Activated naive CD8-positive, alpha-beta T cell treated with anti-CD3 and anti-CD28 coated beads for 36 hours (primary cell): ENCODE measurements around the gene ARHGAP36. TPM values are rescaled to one million over a fixed set of nuclear protein-coding genes. Genes with fewer than 3 reads are reported as not detected.

Source experiments
- DNase-seq: peaks from one replicate; pipeline ENCODE4 v3.0.0; 2021
- H3K27ac Mint-ChIP-seq: one replicate; pipeline ENCODE4 v1.8.0; 2022; ENCODE audit warnings: mild to moderate bottlenecking, moderate library complexity, mixed read lengths
- H3K27me3 Mint-ChIP-seq: one replicate; pipeline ENCODE4 v1.8.0; 2022; ENCODE audit warnings: mild to moderate bottlenecking, mixed read lengths
- H3K36me3 Mint-ChIP-seq: one replicate; pipeline ENCODE4 v1.8.0; 2021; ENCODE audit warnings: mild to moderate bottlenecking, mixed read lengths
- H3K4me1 Mint-ChIP-seq: one replicate; pipeline ENCODE4 v1.8.0; 2021; ENCODE audit warnings: mixed read lengths
- H3K4me3 Mint-ChIP-seq: one replicate; pipeline ENCODE4 v1.8.0; 2022; ENCODE audit warnings: mild to moderate bottlenecking, moderate library complexity, mixed read lengths
- H3K9me3 Mint-ChIP-seq: one replicate; pipeline ENCODE4 v1.8.0; 2022; ENCODE audit warnings: mixed read lengths
- total RNA-seq, 2 experiments: library from RNA; stranded (reverse); gene quantifications; one replicate each; pipeline ENCODE4 v1.2.3, GENCODE V29; 2021

ARHGAP36 gene
- total RNA-seq, 2 experiments from 2014 or later: not detected

- H3K9me3 Mint-ChIP-seq: no peaks in the 10 kb centered on the region
- no peak for DNase-seq
- H3K27ac Mint-ChIP-seq: no peak overlapping the region
- no peak overlapping the region for H3K4me3 Mint-ChIP-seq
- peaks cover 42% of the 10 kb centered on the region for H3K27me3 Mint-ChIP-seq
- H3K36me3 Mint-ChIP-seq: no peaks in the 10 kb centered on the region
- H3K4me1 Mint-ChIP-seq: no peaks in the 10 kb centered on the region
These were observed 3.2 kb downstream of the ARHGAP36 start for GRCh38 chrX:131061306-131061705.

GRCh38 chrX:131063613-131064012, 5.5 kb downstream of the ARHGAP36 start:
- H3K4me3 Mint-ChIP-seq: no peak overlapping the region
- no peaks in the 10 kb centered on the region for H3K9me3 Mint-ChIP-seq

GRCh38 chrX:131066237-131066636, 8.1 kb downstream of the ARHGAP36 start:
- H3K36me3 Mint-ChIP-seq: no peaks in the 10 kb centered on the region
- H3K4me3 Mint-ChIP-seq: no peak overlapping the region
- peaks cover 20% of the 10 kb centered on the region for H3K27me3 Mint-ChIP-seq
- H3K9me3 Mint-ChIP-seq: no peaks in the 10 kb centered on the region
- H3K4me1 Mint-ChIP-seq: no peaks in the 10 kb centered on the region
- no peak for DNase-seq
- no peak overlapping the region for H3K27ac Mint-ChIP-seq

More at GRCh38 chrX:131063613-131064012, 5.5 kb downstream of the ARHGAP36 start:
- DNase-seq: no peak
- no peaks in the 10 kb centered on the region for H3K4me1 Mint-ChIP-seq
- H3K27me3 Mint-ChIP-seq: peaks cover 34% of the 10 kb centered on the region
- no peak overlapping the region for H3K27ac Mint-ChIP-seq
- no peaks in the 10 kb centered on the region for H3K36me3 Mint-ChIP-seq

DNA sequence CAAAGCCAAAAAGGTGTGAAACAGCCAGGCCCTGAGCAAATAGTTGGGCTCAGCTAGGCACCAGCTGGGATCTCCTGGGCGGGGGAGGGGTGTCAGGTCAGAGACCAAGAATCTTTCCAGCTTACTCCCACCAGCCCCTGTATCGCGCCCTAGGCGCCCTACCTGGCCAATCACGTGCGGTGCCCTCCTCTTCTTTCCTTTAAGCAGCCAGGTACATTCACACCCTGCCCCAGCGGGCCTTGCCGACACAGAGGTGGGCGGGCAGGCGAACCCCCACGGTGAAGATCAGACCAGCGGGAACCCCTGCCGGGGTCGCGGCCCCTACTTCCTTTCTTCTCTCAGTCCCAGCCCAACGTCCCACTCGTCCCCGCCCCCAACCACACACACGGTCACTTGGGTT, 9.1 kb downstream of the ARHGAP36 start:
- Mint-ChIP-seq H3K27ac (no peak overlapping the region), H3K36me3 (no peaks in the 10 kb centered on the region), H3K9me3 (no peaks in the 10 kb centered on the region), H3K4me1 (no peaks in the 10 kb centered on the region), H3K27me3 (peaks cover 30% of the 10 kb centered on the region), H3K4me3 (no peak overlapping the region)
- no peak for DNase-seq

DNA sequence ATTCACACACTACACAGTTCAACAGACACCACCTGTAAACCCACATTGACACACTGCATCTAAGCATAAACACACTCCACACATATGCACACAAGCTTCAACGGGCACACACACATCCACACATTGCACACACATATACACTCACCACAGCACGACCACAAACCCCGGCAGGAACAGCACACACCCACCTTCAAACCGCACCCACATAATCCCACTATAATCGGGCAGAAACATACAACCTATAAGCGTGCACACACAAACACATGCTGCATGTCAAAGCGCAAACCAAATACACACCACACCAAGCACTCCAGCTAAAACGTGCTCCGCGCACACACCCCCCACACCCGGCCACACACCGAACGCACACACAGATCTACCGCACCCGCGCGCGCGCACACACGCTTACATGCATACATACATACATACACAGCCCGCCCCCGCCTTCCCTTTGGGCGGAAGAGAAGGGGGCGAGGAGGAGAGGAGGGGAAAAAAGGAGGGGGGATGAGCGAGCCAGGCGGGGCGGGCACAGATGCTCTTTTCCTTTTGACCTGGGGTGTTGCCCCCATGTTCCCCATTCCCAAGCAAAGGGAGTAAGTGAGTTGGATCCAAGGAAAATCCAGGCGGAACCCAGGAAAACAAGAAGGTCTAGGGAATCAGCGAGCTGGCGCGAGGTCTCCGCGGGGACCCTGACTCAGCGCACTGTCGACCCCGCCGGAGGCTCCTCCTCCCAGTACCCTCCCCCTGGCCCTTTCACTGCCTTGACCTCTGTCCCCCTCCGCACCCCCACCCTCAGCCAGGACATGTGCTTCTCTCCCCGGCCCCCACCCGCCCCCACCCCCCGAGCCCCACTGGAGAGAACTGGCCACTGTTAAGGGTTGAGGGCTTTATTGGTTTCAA, 9.9 kb downstream of the ARHGAP36 start:
- H3K4me1 Mint-ChIP-seq: no peaks in the 10 kb centered on the region
- no peaks in the 10 kb centered on the region for H3K36me3 Mint-ChIP-seq
- no peaks in the 10 kb centered on the region for H3K9me3 Mint-ChIP-seq
- no peak for DNase-seq
- H3K27ac Mint-ChIP-seq: no peak overlapping the region
- H3K27me3 Mint-ChIP-seq: peaks cover 39% of the 10 kb centered on the region
- no peak overlapping the region for H3K4me3 Mint-ChIP-seq

GRCh38 chrX:131068945-131069719, 11.0 kb downstream of the ARHGAP36 start:
- H3K27ac Mint-ChIP-seq: no peak overlapping the region
- peaks cover 41% of the 10 kb centered on the region for H3K27me3 Mint-ChIP-seq
- no peak overlapping the region for H3K4me3 Mint-ChIP-seq
- peak; percentile 15 for DNase-seq
- H3K9me3 Mint-ChIP-seq: no peaks in the 10 kb centered on the region
- H3K36me3 Mint-ChIP-seq: no peaks in the 10 kb centered on the region
- H3K4me1 Mint-ChIP-seq: no peaks in the 10 kb centered on the region

GRCh38 chrX:131072871-131073571, 14.9 kb downstream of the ARHGAP36 start:
- peaks cover 40% of the 10 kb centered on the region for H3K27me3 Mint-ChIP-seq
- H3K36me3 Mint-ChIP-seq: no peaks in the 10 kb centered on the region
- no peaks in the 10 kb centered on the region for H3K4me1 Mint-ChIP-seq
- no peak overlapping the region for H3K4me3 Mint-ChIP-seq
- no peaks in the 10 kb centered on the region for H3K9me3 Mint-ChIP-seq
- DNase-seq: no peak
- H3K27ac Mint-ChIP-seq: no peak overlapping the region

GRCh38 chrX:131073607-131074006, 15.5 kb downstream of the ARHGAP36 start:
- no peak overlapping the region for H3K27ac Mint-ChIP-seq

GRCh38 chrX:131081772-131082740, 23.9 kb downstream of the ARHGAP36 start:
- Mint-ChIP-seq H3K27me3 (peaks cover 68% of the 10 kb centered on the region), H3K4me1 (peaks cover 3% of the 10 kb centered on the region), H3K4me3 (peak overlapping the region; percentile 29), H3K36me3 (no peaks in the 10 kb centered on the region), H3K27ac (no peak overlapping the region), H3K9me3 (no peaks in the 10 kb centered on the region)
- no peak for DNase-seq

More at GRCh38 chrX:131073607-131074006, 15.5 kb downstream of the ARHGAP36 start:
- H3K4me3 Mint-ChIP-seq: no peak overlapping the region
- H3K9me3 Mint-ChIP-seq: no peaks in the 10 kb centered on the region
- no peaks in the 10 kb centered on the region for H3K4me1 Mint-ChIP-seq
- no peaks in the 10 kb centered on the region for H3K36me3 Mint-ChIP-seq
- peaks cover 41% of the 10 kb centered on the region for H3K27me3 Mint-ChIP-seq
- no peak for DNase-seq

- no peak for DNase-seq
- H3K27ac Mint-ChIP-seq: no peak overlapping the region
- H3K9me3 Mint-ChIP-seq: no peaks in the 10 kb centered on the region
- no peaks in the 10 kb centered on the region for H3K36me3 Mint-ChIP-seq
- H3K27me3 Mint-ChIP-seq: peaks cover 67% of the 10 kb centered on the region
- H3K4me1 Mint-ChIP-seq: peaks cover 3% of the 10 kb centered on the region
- no peak overlapping the region for H3K4me3 Mint-ChIP-seq
These were observed 25.5 kb downstream of the ARHGAP36 start for GRCh38 chrX:131083510-131084142.

GRCh38 chrX:131084145-131084544, 26.0 kb downstream of the ARHGAP36 start:
- Mint-ChIP-seq H3K9me3 (no peaks in the 10 kb centered on the region), H3K36me3 (no peaks in the 10 kb centered on the region), H3K27ac (no peak overlapping the region), H3K4me1 (peaks cover 3% of the 10 kb centered on the region), H3K27me3 (peaks cover 62% of the 10 kb centered on the region), H3K4me3 (no peak overlapping the region)
- DNase-seq: no peak

DNA sequence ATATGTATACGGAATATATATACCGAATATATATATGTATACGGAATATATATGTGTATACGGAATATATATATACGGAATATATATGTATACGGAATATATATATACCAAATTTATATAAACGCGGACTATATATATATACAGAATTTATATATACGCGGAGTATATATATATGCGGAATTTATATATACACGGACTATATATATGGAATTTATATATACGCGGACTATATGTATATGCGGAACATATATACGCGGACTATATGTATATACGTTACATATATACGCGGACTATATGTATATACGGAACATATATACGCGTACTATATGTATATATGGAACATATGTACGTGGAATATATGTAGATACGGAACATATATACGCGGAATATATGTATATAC, 78.6 kb downstream of the ARHGAP36 start:
- Mint-ChIP-seq H3K27ac (no peak overlapping the region), H3K36me3 (no peaks in the 10 kb centered on the region), H3K9me3 (no peaks in the 10 kb centered on the region), H3K4me1 (no peaks in the 10 kb centered on the region), H3K27me3 (no peaks in the 10 kb centered on the region), H3K4me3 (no peak overlapping the region)
- DNase-seq: no peak

- no peaks in the 10 kb centered on the region for H3K9me3 Mint-ChIP-seq
- DNase-seq: no peak
- H3K36me3 Mint-ChIP-seq: no peaks in the 10 kb centered on the region
- H3K27me3 Mint-ChIP-seq: no peaks in the 10 kb centered on the region
- H3K27ac Mint-ChIP-seq: no peak overlapping the region
- H3K4me1 Mint-ChIP-seq: no peaks in the 10 kb centered on the region
- no peak overlapping the region for H3K4me3 Mint-ChIP-seq
These were observed 80.9 kb downstream of the ARHGAP36 start for GRCh38 chrX:131139072-131139471.
